ENCODE measurements around the gene BBS4.
"Not testable (repeated sequence)": the region's sequence is repeated elsewhere in the genome, so short reads cannot be mapped to it uniquely, and the experiment has no call there.

Gene BBS4

GRCh38 chr15:72706266-72706665 lies 20.3 kb downstream of the BBS4 start:
- DNase-seq = no peak

DNA sequence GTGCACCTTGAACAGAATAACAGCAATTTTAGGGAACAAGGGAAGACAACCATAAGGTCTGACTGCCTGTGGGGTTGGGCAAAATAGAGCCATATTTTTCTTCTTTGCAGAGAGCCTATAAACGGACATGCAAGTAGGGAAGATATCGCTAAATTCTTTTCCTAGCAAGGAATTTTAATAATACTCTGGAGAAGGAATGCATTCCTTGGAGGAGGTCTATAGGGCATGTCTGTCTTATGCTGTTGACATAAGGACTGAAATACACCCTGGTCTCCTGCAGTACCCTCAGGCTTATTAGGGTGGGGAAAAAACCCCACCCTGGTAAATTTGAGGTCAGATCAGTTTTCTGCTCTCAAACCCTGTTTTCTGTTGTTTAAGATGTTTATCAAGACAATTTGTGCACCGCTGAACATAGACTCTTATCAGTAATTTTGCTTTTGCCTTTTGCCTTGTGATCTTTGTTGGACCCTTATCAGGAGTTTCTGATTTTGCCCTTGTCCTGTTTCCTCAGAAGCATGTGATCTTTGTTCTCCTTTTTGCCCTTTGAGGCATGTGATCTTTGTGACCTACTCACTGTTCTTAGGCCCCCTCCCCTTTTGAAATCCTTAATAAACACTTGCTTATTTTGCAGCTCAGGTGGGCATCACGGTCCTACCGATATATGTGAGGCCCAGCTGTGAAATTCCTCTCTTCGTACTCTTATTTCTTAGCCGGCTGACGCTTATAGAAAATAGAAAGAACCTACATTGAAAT lies 22.7 kb downstream of the BBS4 start:
- DNase-seq = not testable (repeated sequence)

- DNase-seq = peak; percentile 3
Measured at GRCh38 chr15:72722071-72722696, 36.2 kb downstream of the BBS4 start.

- no peak for DNase-seq
Measured at GRCh38 chr15:72724028-72724427, 38.0 kb downstream of the BBS4 start.

GRCh38 chr15:72725446-72725845 lies 39.4 kb downstream of the BBS4 start:
- no peak for DNase-seq

DNA sequence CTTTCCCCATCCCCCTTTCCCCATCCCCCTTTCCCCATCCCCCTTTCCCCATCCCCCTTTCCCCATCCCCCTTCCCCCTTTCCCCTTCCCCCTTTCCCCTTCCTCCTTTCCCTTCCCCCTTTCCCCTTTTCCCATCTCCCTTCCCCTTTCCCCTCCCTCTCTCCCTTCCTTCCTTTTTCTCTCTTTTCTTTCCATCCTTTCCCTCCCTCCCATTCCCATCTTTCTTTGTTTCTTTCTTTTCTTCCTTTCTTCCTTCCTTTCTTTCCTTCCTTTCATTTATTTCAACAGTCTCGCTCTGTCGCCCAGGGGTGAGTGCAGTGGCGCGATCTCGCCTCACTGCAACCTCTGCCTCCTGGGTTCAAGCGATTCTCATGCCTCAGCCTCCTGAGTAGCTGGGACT lies 39.8 kb downstream of the BBS4 start:
- not testable (repeated sequence) for DNase-seq

GRCh38 chr15:72727154-72727553 lies 41.1 kb downstream of the BBS4 start:
- no peak for DNase-seq

GRCh38 chr15:72728249-72728648 lies 42.2 kb downstream of the BBS4 start:
- DNase-seq = not testable (repeated sequence)

GRCh38 chr15:72728821-72729220 lies 42.8 kb downstream of the BBS4 start:
- no peak for DNase-seq

DNA sequence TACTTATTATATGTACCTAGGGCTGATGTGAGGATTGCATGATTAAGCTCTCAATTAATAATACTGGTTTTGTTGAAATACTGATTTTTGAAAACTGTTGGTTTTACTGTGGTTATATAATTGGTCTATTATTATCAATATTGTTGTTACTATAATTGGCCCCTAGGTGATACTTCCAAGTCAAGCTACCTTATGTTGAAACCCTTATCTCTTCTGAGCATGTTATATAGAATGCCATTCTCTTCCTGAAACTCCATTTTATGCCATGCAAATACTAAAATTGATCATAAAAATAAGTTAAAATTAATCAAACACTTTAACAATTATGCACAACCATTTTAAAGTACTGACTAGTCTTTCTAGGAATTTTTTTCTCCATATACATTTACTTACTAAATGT lies 46.1 kb downstream of the BBS4 start:
- no peak for DNase-seq

GRCh38 chr15:72732516-72732915 lies 46.5 kb downstream of the BBS4 start:
- no peak for DNase-seq

DNA sequence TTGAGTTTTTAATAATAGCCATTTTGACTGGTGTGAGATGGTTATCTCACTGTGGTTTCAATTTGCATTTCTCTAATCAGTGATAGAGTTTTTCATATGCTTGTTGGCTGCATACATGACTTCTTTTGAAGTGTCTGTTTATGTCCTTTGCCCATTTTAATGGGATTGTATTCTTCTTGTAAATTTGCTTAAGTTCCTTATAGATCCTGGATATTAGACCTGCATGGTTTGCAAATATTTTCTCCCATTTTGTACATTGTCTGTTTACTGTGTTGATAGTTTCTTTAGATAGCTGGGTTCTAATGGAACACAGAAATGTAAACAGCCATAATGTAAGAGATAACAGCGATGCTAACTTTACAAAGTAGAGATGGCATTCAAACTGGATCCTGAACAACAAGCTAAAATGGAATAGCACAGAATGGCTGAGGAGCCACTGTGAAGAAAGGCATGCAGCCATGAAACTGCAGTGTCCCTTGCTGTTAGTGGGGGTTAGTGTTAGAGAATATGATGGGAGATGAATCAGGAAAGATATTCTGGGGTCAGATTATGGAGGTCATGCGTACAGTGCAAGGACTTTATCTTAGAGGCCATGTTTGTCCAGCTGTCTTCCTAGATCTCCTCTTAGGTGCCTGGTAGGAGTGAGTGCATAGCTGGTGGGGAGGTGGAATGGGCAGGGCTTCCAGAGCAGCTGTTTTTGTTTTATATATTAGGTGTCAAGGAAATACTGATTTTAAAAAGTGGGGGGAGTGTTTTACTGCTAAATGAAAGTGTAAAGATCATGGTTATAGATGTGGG lies 48.1 kb downstream of the BBS4 start:
- DNase-seq = no peak

- DNase-seq = no peak
Measured at GRCh38 chr15:72735111-72735510, 49.1 kb downstream of the BBS4 start.

DNA sequence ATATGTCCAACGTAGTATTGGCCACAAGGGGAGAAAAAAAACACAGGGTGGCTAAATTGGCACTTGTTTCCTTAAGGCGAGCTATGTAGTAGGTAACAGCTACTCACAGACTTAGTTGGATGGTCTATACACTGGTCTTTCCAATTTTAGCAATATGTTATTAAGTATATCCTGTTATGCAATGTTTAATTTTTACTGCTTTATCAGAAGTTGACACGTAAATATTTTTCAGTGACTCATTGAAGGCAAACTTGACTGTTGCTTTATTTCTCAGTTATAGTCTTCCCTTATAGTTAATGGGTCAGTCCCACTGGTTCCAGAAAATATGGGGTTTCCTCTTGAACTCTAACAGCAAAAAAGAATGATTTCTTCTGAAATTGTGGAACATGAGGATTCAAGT lies 51.1 kb downstream of the BBS4 start:
- DNase-seq = no peak

GRCh38 chr15:72737723-72738122 lies 51.7 kb downstream of the BBS4 start:
- no peak for DNase-seq

DNA sequence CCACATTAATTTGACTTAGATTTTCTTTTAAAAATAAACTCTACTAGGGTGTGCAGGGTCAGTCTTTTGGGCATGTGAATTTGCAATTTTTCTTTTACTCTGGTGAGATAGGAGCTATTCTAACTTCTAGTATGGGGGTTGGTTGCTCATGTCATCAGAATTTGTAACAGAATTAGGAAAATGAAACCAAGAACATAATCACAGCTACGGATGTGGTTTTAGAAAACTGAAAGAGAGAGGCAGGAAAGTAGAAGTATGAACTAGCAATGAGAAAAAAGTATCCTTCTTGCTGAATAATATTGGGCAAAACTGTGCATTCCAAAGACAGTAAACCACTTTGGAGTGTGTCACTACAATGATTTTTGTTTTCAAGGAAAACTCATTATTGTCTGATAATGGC lies 54.2 kb downstream of the BBS4 start:
- DNase-seq = no peak

GRCh38 chr15:72749700-72750099 lies 63.7 kb downstream of the BBS4 start:
- no peak for DNase-seq

DNA sequence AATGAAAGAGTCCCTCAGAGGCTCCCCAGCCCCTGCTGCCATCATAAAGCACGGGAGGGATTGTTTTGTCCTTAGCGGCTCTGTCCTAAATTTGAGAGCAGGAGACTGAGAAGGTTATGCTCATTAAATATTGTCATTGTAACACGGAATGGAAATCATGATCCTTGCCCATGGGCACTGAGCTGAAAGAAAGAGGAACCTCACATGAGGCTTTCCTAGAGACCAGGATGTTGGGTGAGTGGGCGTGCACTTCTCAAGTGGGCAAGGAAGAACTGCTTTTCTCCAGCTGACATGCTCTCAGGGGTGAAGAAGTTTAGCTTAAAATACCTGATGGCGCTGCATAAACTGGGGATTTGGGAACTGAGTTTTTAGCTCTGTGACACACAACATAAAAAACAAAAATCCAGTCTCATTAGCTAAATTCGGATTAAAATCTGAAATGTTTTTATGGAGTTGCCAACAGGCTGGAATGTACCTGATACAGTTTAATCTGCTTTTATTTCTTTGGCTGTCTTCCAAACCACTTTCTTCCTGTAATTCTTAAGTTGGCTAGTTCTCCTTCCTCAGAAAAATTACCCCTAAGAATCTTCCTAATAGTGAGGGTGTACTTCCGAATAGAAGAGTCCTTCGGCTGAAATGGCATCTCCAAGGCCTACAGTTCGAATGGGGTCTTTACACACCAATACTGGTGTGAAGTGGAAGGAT lies 65.9 kb downstream of the BBS4 start:
- DNase-seq = no peak

DNA sequence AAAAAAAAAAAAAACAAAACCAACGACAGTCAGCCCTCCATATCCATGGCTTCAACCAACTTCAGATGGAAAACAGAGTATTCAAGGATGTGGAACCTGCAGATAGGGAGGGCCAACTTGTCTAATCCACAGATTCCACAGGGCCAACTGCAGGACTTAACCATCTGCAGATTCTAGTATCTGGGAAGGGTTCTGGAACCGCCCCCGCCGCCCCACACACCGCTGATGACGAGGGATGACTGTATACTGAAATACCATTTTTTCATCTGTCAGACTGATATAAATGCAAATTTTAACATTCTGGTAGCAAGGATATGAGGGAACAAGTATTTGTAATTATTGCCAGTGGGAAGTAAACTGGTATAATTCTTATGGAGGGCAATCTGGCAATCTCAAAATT lies 68.1 kb downstream of the BBS4 start:
- no peak for DNase-seq

DNA sequence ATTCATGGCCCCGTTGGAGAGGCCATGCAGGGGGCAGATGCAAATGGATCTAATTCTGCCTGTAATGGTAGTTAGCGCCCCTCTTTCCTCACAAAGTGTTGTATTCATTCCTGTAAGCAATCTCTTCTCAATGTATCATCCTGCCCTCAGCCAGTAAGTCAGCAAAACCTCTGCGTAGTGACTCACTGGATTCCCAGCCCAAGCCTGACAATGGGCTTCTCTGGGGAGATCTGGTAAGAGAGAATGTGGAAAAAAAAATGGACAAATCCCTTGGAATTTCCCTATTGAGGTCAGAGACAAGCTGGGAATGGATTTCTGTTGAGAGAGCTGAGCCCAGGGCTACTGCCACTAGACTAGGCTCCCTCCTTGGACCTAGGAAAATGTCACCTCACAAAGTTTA lies 72.2 kb downstream of the BBS4 start:
- no peak for DNase-seq

GRCh38 chr15:72760590-72761260 lies 74.7 kb downstream of the BBS4 start:
- DNase-seq = no peak

- DNase-seq = no peak
Measured at GRCh38 chr15:72764656-72765055, 78.6 kb downstream of the BBS4 start.

- no peak for DNase-seq
Measured at GRCh38 chr15:72766025-72766424, 80.0 kb downstream of the BBS4 start.
